B cell (primary cell): Measurements from ENCODE around the gene PGA3. TPM values are rescaled to one million over a fixed set of nuclear protein-coding genes. Genes with fewer than 3 reads are reported as not detected.
"Not testable (repeated sequence)": the region's sequence is repeated elsewhere in the genome, so short reads cannot be mapped to it uniquely, and the experiment has no call there.

Experiments used
- ATAC-seq: fragments of 200-7000 bp; cut with Tn5 transposase; one replicate; pipeline ENCODE4 v1.10.0; 2021; ENCODE audit warnings: low read depth, mild to moderate bottlenecking, moderate number of reproducible peaks, moderate library complexity
- CTCF ChIA-PET: fragments of 350-600 bp; sonication (Branson Sonifier 250); formaldehyde crosslinking; loops from one replicate; lab custom pipeline; 2021; ENCODE audit warnings: antibody characterized with exemption, inconsistent platforms; lab: Charles Lee
- POLR2A ChIA-PET: fragments of 350-600 bp; sonication (Branson Sonifier 250); formaldehyde crosslinking; loops from one replicate; lab custom pipeline; 2021; ENCODE audit warnings: antibody characterized with exemption; lab: Charles Lee
- DNase-seq: peaks from one replicate; pipeline ENCODE4 v3.0.0; 2013
- H2AFZ ChIP-seq: 2 replicates; pipeline ENCODE4 v1.6.1; 2012; ENCODE audit warnings: mild to moderate bottlenecking, low read depth, low read length; ENCODE audit not compliant: insufficient read depth, poor library complexity, severe bottlenecking
- H3K27ac ChIP-seq, 2 donors: 1 replicate in 1 of 2; 2 replicates in 1 of 2; pipeline ENCODE4 v1.5.1; 2012 to 2013; ENCODE audit warnings: low read length in 2 of 2, mild to moderate bottlenecking in 2 of 2, moderate library complexity in 1 of 2
- H3K27me3 ChIP-seq, 4 experiments: fragments of 200-600 bp in 1 of 4; sonication (generic) in 1 of 4; replicated peaks in 1 of 4; 1 replicate in 2 of 4; 2 replicates in 2 of 4; pipeline versions ENCODE4 v1.6.1 to v1.7.0; 2013 to 2016; ENCODE audit warnings: low read length in 3 of 4, mild to moderate bottlenecking in 2 of 4, mixed read lengths in 1 of 4, moderate library complexity in 1 of 4; ENCODE audit not compliant: insufficient read depth in 4 of 4, control insufficient read depth in 3 of 4; ENCODE audit errors: control extremely low read depth in 1 of 4
- H3K36me3 ChIP-seq, 2 experiments: replicated peaks in 1 of 2; 1 replicate in 1 of 2; 2 replicates in 1 of 2; pipeline versions ENCODE4 v1.6.1 to v1.7.1; 2013; ENCODE audit warnings: low read length in 1 of 2; ENCODE audit not compliant: insufficient read depth in 2 of 2, control insufficient read depth in 1 of 2; ENCODE audit errors: control extremely low read depth in 1 of 2, extremely low read depth in 1 of 2
- H3K4me1 ChIP-seq, 2 donors: fragments of 200-600 bp in 1 of 2; sonication (generic) in 1 of 2; 1 replicate in 1 of 2; 2 replicates in 1 of 2; pipeline versions ENCODE4 v1.5.1 to v1.6.1; 2013 to 2017; ENCODE audit warnings: low read length in 2 of 2; ENCODE audit not compliant: control insufficient read depth in 2 of 2, insufficient read depth in 2 of 2
- H3K4me2 ChIP-seq: replicated peaks from 2 replicates; pipeline ENCODE3; 2012; ENCODE audit warnings: mild to moderate bottlenecking, low read depth, low read length; ENCODE audit not compliant: poor library complexity, severe bottlenecking
- H3K4me3 ChIP-seq, 5 experiments: fragments of 200-600 bp in 1 of 5; sonication (generic) in 1 of 5; 1 replicate in 3 of 5; 2 replicates in 2 of 5; pipeline versions ENCODE4 v1.5.1 to v1.7.0; 2011 to 2016; ENCODE audit warnings: low read length in 4 of 5, mild to moderate bottlenecking in 4 of 5, low read depth in 2 of 5, control low read depth in 1 of 5, moderate library complexity in 1 of 5; ENCODE audit not compliant: insufficient read depth in 1 of 5; ENCODE audit errors: control extremely low read depth in 1 of 5, extremely low read depth in 1 of 5
- H3K79me2 ChIP-seq: fragments of 200-600 bp; sonication (generic); one replicate; pipeline ENCODE4 v1.6.0; 2016; ENCODE audit warnings: low read length; ENCODE audit not compliant: control insufficient read depth, insufficient read depth
- H3K9ac ChIP-seq: fragments of 200-600 bp; sonication (generic); 2 replicates; pipeline ENCODE4 v1.6.1; 2017; ENCODE audit warnings: mild to moderate bottlenecking, low read length, moderate library complexity
- H3K9me3 ChIP-seq, 3 donors: one replicate each; pipeline versions ENCODE4 v1.6.1 to v1.7.1; 2013; ENCODE audit warnings: low read length in 2 of 3; ENCODE audit not compliant: control insufficient read depth in 2 of 3, insufficient read depth in 1 of 3; ENCODE audit errors: control extremely low read depth in 1 of 3
- H4K20me1 ChIP-seq: 2 replicates; pipeline ENCODE4 v1.6.0; 2012; ENCODE audit warnings: mild to moderate bottlenecking, low read length; ENCODE audit not compliant: insufficient read depth, control insufficient read depth, poor library complexity, severe bottlenecking
- H3K27ac Mint-ChIP-seq: one replicate; pipeline ENCODE4 v1.8.0; 2021; ENCODE audit warnings: mixed read lengths
- H3K27me3 Mint-ChIP-seq: one replicate; pipeline ENCODE4 v1.8.0; 2021; ENCODE audit warnings: mixed read lengths
- H3K4me1 Mint-ChIP-seq: one replicate; pipeline ENCODE4 v1.8.0; 2021; ENCODE audit warnings: mixed read lengths
- H3K4me3 Mint-ChIP-seq: one replicate; pipeline ENCODE4 v1.8.0; 2021; ENCODE audit warnings: mixed read lengths
- H3K9me3 Mint-ChIP-seq: one replicate; pipeline ENCODE4 v1.8.0; 2022; ENCODE audit warnings: mixed read lengths; ENCODE audit not compliant: insufficient read depth
- WGBS: methylation state at CpG from one replicate; pipeline ENCODE4 v1.1.5; 2013; ENCODE audit warnings: missing lambda C conversion rate; ENCODE audit not compliant: insufficient coverage; 5-methylcytosine and 5-hydroxymethylcytosine counted together
- intact Hi-C: fragments of 100-400 bp; cut with micrococcal nuclease; formaldehyde crosslinking; loops from one replicate; pipeline ENCODE4 v1.10.0; 2022
- polyA plus RNA-seq: library from polyadenylated mRNA; depleted of rRNA; stranded (reverse); fragments of >200 nt; gene quantifications from 2 replicates; pipeline ENCODE4 v1.2.3, GENCODE V29; 2012
- total RNA-seq, 2 donors: library from RNA; stranded (reverse); fragments of 120-200 nt in 1 of 2; gene quantifications; 1 replicate in 1 of 2; 2 replicates in 1 of 2; pipeline versions ENCODE4 v1.2.3 to v1.2.4, GENCODE V29; 2013 to 2022

Gene PGA3
- total and polyA plus RNA-seq, 2 donors (not counting 1 experiment from before 2014, with no cell fraction given): not detected

DNA sequence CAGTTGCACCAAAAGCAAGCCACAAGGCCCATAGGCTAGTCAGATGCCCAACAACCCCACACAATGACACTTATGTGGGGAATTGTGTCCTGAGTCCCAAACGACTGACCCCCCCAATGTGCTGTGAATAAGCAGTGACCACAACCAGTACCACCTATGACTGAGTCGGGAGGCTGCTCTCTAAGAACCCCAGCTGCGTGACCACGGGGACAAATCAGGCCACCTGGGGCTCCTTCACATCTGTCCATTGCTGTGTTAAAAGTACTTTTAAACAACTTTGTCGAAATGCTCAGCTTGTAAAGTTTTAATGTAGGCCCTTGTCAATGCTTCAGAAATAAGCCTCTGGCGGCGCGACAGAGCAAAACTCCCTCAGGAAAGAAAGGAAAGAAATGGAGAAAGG, 37.0 kb downstream of the PGA3 start:
- H3K4me1 Mint-ChIP-seq, H3K36me3 ChIP-seq, ATAC-seq, H3K9ac ChIP-seq, H2AFZ ChIP-seq, H3K4me3 ChIP-seq, H4K20me1 ChIP-seq, H3K4me3 Mint-ChIP-seq, intact Hi-C loops, H3K4me2 ChIP-seq, CTCF ChIA-PET, DNase-seq, H3K79me2 ChIP-seq, H3K4me1 ChIP-seq, H3K9me3 ChIP-seq, POLR2A ChIA-PET, H3K27ac ChIP-seq, H3K27ac Mint-ChIP-seq, H3K27me3 Mint-ChIP-seq, H3K9me3 Mint-ChIP-seq, H3K27me3 ChIP-seq: not testable (repeated sequence)
- WGBS: no CpG with 5 or more reads among the region's 8 CpGs

DNA sequence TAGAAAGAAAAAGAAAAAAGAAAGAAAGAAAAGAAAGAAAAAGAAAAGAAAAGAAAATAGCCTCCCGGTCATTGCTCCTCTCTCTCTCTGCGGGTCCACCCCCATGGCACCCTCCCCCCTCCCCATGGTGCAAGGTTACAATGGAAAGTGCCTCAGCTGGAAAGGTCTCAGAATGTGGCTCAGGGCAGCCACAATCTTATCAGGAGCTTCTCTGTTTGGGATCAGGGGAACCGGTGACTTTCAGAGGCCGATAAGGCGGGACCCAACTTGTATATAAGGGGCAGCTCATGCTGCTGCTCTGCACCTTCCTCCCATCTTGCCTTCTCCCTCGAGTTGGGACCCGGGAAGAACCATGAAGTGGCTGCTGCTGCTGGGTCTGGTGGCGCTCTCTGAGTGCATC, 37.6 kb downstream of the PGA3 start, which contains the start of gene PGA5:
PGA5 (plus strand) TSS at position 301 of the 400 bp plus-strand sequence; CDS start at position 353, 52 bp downstream.
- H3K79me2 ChIP-seq, H3K4me3 Mint-ChIP-seq, intact Hi-C loops, H3K4me2 ChIP-seq, H3K9ac ChIP-seq, H3K4me1 ChIP-seq, H3K27ac ChIP-seq, POLR2A ChIA-PET, H3K4me3 ChIP-seq, H4K20me1 ChIP-seq, H3K9me3 ChIP-seq, ATAC-seq, DNase-seq, H3K27me3 ChIP-seq, CTCF ChIA-PET, H3K27ac Mint-ChIP-seq, H3K27me3 Mint-ChIP-seq, H3K36me3 ChIP-seq, H3K4me1 Mint-ChIP-seq, H2AFZ ChIP-seq, H3K9me3 Mint-ChIP-seq: not testable (repeated sequence)
- no CpG with 5 or more reads among the region's 8 CpGs for WGBS

DNA sequence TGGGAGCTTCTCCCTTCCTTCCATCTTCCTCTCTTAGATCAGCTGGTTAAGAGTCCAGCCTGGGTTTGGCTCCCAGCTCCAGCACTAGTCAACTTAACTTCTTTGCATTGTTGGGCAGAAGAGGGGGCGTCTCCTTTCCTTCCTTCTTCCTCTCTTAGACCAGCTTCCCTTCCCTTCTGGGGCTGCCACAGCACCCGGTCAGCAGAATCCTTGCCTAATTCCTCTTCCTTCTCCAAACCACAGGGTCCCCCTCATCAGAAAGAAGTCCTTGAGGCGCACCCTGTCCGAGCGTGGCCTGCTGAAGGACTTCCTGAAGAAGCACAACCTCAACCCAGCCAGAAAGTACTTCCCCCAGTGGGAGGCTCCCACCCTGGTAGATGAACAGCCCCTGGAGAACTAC, 38.2 kb downstream of the PGA3 start:
- H3K4me3 Mint-ChIP-seq, H3K9me3 ChIP-seq, H3K4me3 ChIP-seq, CTCF ChIA-PET, H3K79me2 ChIP-seq, H3K9ac ChIP-seq, H3K4me2 ChIP-seq, H3K27me3 ChIP-seq, H3K27ac Mint-ChIP-seq, H3K4me1 ChIP-seq, DNase-seq, H3K9me3 Mint-ChIP-seq, intact Hi-C loops, POLR2A ChIA-PET, H3K36me3 ChIP-seq, H2AFZ ChIP-seq, H3K4me1 Mint-ChIP-seq, ATAC-seq, H3K27me3 Mint-ChIP-seq, H3K27ac ChIP-seq, H4K20me1 ChIP-seq: not testable (repeated sequence)
- WGBS: no CpG with 5 or more reads among the region's 5 CpGs

DNA sequence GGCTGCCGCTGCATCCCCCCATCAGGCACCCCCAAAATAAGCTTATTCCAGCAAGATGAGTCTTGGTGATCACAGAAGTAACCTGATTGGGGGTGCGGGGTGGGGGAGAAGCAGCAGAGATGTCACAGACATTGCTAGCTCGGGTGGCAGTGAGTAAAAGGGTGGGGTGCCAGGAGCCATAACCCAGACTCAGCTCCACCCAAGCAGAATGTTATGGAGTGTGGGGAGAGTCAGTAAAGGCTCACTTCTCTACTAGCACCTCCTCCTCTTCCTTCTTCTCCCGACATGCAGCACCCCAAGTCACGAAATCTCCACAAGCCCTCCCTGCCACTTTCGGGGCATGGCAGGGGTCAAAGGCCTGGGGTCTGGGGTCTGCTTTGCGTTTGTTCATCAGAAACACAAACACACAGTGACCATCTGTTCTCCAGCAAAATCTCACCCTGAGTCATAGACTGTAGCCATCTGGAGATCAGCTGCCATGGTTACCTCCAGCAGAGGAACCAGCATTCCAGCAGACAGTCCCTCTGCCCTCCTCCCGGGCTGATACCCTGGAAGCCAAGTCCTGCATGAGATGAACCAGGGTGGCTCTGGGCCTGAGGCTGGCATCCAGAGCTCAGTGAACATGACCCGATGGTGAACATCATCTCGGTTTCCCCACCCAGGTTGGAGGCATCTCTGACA, 42.1 kb downstream of the PGA3 start:
- H3K4me2 ChIP-seq, ATAC-seq, H3K4me1 Mint-ChIP-seq, H4K20me1 ChIP-seq, H3K4me3 Mint-ChIP-seq, DNase-seq, H3K9ac ChIP-seq, H2AFZ ChIP-seq, H3K4me1 ChIP-seq, H3K27me3 ChIP-seq, CTCF ChIA-PET, H3K36me3 ChIP-seq, H3K79me2 ChIP-seq, H3K27ac ChIP-seq, H3K27me3 Mint-ChIP-seq, intact Hi-C loops, H3K27ac Mint-ChIP-seq, H3K4me3 ChIP-seq, H3K9me3 ChIP-seq, H3K9me3 Mint-ChIP-seq, POLR2A ChIA-PET: not testable (repeated sequence)
- WGBS: no CpG with 5 or more reads among the region's 10 CpGs
